Ectodermal cell (in vitro differentiated cells): ENCODE measurements around the gene MAMDC4.

Source experiments
- H3K27ac ChIP-seq: 2 replicates; pipeline ENCODE4 v1.7.0; 2013; ENCODE audit warnings: mild to moderate bottlenecking, low read depth, low read length; ENCODE audit not compliant: insufficient read depth, poor library complexity, severe bottlenecking
- H3K27me3 ChIP-seq: 2 replicates; pipeline ENCODE4 v1.7.0; 2013; ENCODE audit warnings: mild to moderate bottlenecking, low read length; ENCODE audit not compliant: insufficient read depth, control insufficient read depth, poor library complexity, severe bottlenecking
- H3K36me3 ChIP-seq: one replicate; pipeline ENCODE4 v1.7.0; 2013; ENCODE audit warnings: low read length; ENCODE audit not compliant: control insufficient read depth, insufficient read depth
- H3K4me1 ChIP-seq: one replicate; pipeline ENCODE4 v1.7.0; 2013; ENCODE audit warnings: low read length; ENCODE audit not compliant: control insufficient read depth, insufficient read depth
- H3K4me3 ChIP-seq: 2 replicates; pipeline ENCODE4 v1.7.0; 2013; ENCODE audit warnings: low read depth, low read length, control low read depth; ENCODE audit not compliant: insufficient read depth
- H3K9me3 ChIP-seq: 2 replicates; pipeline ENCODE4 v1.7.0; 2013; ENCODE audit warnings: mild to moderate bottlenecking, low read length, moderate library complexity; ENCODE audit not compliant: control insufficient read depth
- WGBS, 2 experiments: methylation state at CpG; one replicate each; pipeline ENCODE4 v1.1.7; 2013; ENCODE audit warnings: missing lambda C conversion rate in 2 of 2; 5-methylcytosine and 5-hydroxymethylcytosine counted together

MAMDC4 gene

DNA sequence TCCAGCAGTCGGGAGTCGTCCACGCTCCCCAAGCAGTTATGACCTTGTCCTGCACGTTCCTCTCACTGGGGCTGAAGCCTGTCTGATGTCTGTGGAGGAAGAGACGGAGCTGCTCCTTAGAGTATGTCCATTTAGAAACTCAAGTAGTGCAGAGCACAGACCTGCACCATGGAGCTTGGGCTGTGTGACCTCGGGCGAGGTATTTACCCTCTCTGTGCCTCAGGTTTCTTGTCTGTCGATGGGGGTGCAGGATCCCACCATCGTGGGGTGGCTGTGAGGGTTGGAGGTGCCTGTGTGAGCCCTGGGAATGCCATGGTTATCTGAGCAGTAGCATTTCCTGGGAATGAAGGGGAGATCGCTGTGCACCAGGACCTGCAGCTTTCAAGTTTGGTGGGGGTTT, 48.4 kb downstream of the MAMDC4 start:
- Histone ChIP-seq H3K27me3 (no peaks in the 10 kb centered on the region), H3K27ac (no peak overlapping the region), H3K36me3 (peaks cover 18% of the 10 kb centered on the region), H3K4me3 (no peak overlapping the region), H3K4me1 (no peaks in the 10 kb centered on the region), H3K9me3 (no peaks in the 10 kb centered on the region)
- 95 to 96% methylated on average over 10 of the region's 10 CpGs for WGBS, 2 experiments

DNA sequence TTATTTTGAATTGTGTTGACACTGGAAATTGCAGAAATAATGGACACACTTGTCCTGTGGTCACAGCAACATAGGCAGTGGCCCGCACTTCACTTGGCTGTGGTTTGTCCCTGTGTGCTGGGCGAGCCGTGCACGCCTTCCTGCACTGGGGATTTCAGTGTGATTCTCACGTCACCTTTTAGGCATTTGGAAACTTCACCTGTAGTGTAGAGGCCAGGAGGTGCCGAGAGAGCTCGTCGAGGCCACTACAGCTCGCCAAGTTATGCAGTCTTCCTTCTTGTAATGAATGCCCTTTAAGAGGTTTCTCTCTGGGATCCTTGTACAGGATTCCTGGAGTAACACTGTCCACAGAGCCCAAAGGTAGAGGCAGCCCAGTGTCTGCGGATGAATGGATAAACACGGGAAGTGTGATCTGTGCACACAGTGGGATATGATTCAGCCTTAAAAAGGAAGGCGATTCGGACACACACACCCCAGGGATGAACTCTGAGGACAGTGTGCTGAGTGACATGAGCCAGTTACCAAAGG, 48.9 kb downstream of the MAMDC4 start:
- WGBS, 2 experiments = 94 to 96% methylated on average over 13 of the region's 13 CpGs
- H3K4me1 ChIP-seq = no peaks in the 10 kb centered on the region
- H3K27ac ChIP-seq = no peak overlapping the region
- H3K36me3 ChIP-seq = peaks cover 20% of the 10 kb centered on the region
- no peak overlapping the region for H3K4me3 ChIP-seq
- no peaks in the 10 kb centered on the region for H3K9me3 ChIP-seq
- H3K27me3 ChIP-seq = no peaks in the 10 kb centered on the region

DNA sequence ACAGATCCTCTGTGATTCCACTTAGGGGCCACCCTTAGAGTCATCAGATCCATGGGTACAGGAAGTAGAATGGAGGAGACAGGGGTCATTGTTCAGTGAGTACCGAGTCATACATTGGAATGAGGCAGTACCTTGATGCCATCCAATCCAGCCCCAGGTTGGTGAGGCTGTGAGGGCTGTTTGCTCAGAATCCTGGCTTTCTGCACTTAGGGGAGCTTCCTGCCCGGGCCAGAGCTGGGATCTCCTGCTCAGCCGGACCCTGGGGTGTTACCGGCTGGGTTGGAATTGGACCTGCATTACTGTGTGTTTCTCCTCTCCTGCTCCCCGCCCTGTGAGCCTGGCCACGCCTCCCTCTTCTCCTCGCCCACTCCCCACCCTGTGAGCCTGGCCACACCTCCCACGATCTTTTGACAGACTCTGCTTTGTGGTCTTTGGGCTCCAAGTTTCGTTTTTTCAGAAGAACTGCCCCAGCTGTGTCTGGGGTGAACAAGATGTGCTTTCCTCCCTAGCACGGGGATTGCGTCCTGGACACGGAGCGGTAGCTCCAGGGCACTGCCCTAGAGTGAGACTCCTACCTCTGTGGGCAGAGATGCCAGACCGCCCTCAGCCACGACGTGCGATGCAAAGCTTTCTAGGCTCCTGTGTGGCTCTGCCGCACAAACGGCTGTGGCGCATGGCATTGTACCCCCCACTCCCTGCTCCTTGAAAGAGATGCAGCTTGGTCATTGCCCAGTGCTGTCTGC, 49.5 kb downstream of the MAMDC4 start:
- Histone ChIP-seq H3K9me3 (no peaks in the 10 kb centered on the region), H3K36me3 (peaks cover 22% of the 10 kb centered on the region), H3K4me3 (no peak overlapping the region), H3K27ac (no peak overlapping the region), H3K4me1 (no peaks in the 10 kb centered on the region), H3K27me3 (no peaks in the 10 kb centered on the region)
- 87 to 88% methylated on average over 20 of the region's 20 CpGs for WGBS, 2 experiments

DNA sequence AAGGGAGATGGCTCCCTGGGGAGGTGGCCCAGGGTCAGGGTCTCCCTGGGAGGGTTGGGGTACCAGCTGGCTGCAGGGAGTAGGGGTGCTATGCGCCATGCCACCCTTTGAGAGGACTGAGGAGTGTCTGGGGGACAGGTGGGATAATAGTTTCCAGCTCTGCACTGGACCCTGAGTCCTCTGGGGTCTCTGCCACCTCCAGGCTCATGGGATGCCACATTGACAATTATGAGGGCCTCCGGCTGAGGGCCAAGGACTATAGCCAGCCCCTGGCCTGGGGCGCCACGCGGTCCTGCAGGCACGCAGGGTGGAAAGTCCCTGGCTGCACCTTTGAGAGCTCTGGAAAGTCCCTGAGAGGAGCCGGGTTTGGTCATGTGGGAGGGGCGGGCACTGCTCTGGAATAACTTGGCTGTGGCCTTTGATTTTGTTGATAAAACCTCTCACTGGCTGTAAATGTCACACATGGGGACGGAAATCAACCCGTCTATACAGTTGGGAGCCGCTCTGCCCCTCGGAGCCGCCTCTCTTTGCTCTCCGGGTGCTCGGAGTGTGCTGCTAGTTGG, 50.2 kb downstream of the MAMDC4 start:
- Histone ChIP-seq H3K9me3 (no peaks in the 10 kb centered on the region), H3K27ac (no peak overlapping the region), H3K4me3 (no peak overlapping the region), H3K36me3 (peaks cover 22% of the 10 kb centered on the region), H3K27me3 (no peaks in the 10 kb centered on the region), H3K4me1 (no peaks in the 10 kb centered on the region)
- 94 to 95% methylated on average over 15 of the region's 15 CpGs for WGBS, 2 experiments

DNA sequence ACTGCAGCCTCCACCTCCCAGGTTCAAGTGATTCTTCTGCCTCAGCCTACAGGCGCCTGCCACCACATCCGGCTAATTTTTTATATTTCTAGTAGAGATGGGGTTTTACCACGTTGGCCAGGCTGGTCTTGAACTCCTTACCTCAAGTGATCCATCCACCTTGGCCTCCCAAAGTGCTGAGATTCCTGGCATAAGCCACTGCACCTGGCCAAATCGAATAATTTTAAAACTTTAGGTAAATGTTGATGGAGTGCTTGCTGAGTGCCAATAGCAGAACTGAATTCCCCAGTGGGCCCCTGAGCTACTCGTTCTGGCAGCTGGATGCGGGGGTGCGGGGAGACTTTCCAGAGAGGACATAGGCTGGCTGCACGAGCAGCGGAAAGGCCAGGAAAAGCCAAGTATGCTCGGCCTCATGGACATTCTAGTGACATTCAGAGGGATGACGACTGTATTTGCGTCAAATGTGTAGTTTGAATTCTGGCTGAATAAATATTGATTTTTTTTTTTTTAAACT, 51.0 kb downstream of the MAMDC4 start:
- no peaks in the 10 kb centered on the region for H3K9me3 ChIP-seq
- H3K27ac ChIP-seq = no peak overlapping the region
- no peaks in the 10 kb centered on the region for H3K4me1 ChIP-seq
- peaks cover 22% of the 10 kb centered on the region for H3K36me3 ChIP-seq
- no peaks in the 10 kb centered on the region for H3K27me3 ChIP-seq
- H3K4me3 ChIP-seq = no peak overlapping the region
- 93 to 97% methylated on average over 12 of the region's 12 CpGs for WGBS, 2 experiments

DNA sequence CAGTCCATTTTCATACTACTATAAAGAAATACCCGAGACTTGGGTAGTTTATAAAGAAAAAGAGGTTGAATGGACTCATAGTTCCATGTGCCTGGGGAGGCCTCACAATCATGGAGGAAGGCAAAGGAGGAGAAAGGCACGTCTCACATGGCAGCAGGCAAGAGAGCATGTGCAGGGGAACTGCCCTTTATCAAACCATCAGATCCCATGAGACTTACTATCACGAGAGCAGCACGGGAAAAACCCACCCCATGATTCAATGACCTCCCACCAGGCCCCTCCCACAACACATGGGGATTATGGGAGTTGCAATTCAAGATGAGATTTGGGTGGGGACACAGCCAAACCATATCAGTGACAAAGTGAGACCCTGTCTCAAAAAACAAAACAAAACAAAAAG, 54.1 kb downstream of the MAMDC4 start:
- Histone ChIP-seq H3K9me3 (no peaks in the 10 kb centered on the region), H3K4me3 (no peak overlapping the region), H3K27ac (no peak overlapping the region), H3K27me3 (no peaks in the 10 kb centered on the region), H3K36me3 (peaks cover 15% of the 10 kb centered on the region), H3K4me1 (no peaks in the 10 kb centered on the region)
- 82 to 92% methylated on average over 4 of the region's 4 CpGs for WGBS, 2 experiments

DNA sequence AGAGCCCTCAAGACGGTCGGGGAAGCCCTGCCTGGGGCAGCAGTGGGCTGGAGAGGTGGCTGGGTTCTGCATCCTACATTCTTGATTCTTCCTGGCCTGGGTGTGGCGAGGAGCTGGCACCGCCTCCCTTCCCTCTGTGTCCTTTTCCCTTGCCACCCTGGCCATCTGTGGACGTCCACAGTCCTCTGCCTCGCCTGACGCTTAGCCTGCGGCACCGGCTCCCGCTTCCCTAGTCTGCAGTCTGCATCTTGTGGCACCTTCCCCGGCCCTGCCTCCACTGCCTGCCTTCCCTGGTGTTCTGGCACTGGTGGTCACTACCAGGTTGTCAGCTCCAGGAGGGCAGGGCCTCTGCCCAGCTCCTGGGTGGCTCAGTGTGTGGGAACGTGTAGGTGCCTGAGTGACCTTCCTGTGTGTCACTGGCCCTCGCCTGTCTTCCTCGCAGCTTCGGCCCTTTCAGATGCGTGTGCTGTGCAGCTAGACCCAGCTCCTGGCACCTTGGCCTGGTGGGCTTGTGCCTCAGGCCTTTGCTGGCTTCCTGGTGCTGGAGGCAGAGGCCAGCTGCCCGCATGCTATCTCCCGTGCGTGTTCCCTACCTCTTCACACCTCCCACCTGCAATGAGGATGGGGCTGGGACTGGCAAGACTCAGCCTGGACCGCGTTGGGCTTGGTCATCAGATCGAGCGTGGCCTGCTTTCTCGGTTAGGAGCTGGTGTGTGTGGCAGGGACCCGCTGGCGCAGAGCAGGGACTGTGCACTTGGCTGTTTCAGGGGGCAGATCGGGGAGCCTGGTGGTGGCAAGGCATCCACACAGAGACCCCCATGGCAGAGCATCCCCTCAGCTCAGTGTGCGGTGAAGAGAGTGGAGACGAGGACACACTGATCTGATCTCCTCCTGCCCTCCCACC, 55.1 kb downstream of the MAMDC4 start:
- Histone ChIP-seq H3K4me1 (no peaks in the 10 kb centered on the region), H3K36me3 (peaks cover 7% of the 10 kb centered on the region)

More for the DNA sequence above, 55.1 kb downstream of the MAMDC4 start:
- H3K27me3 ChIP-seq = no peaks in the 10 kb centered on the region
- no peaks in the 10 kb centered on the region for H3K9me3 ChIP-seq
- no peak overlapping the region for H3K4me3 ChIP-seq
- no peak overlapping the region for H3K27ac ChIP-seq
- 95 to 96% methylated on average over 29 of the region's 29 CpGs for WGBS, 2 experiments
